ENCODE results near the gene SPIN1. TPM values are rescaled to one million over a fixed set of nuclear protein-coding genes. Genes with fewer than 3 reads are reported as not detected.

Gene SPIN1
- total RNA-seq, 4 donors from 2014 or later = 23.5 to 56.5 (median 38.4) TPM

GRCh38 chr9:88364706-88365105 lies 23.5 kb upstream of the SPIN1 start:
- no peaks in the 10 kb centered on the region for H3K4me1 ChIP-seq
- H3K36me3 ChIP-seq = no peaks in the 10 kb centered on the region
- peaks cover 0 to 11% (median 8%) of the 10 kb centered on the region in 3 donors for H3K9me3 ChIP-seq
- no peak overlapping the region for H3K4me3 ChIP-seq
- no peak for DNase-seq
- H3K27ac ChIP-seq = no peak overlapping the region
- intact Hi-C loops (cut with DNase I) = no loop called here
- TF ChIP-seq POLR2A (IDR thresholded peaks at IDR 0.05) (no peak), CTCF (IDR thresholded peaks at IDR 0.05) (no peak)
- 83 to 91% methylated on average over 2 of the region's 2 CpGs for WGBS, 2 donors
- peaks cover 0 to 18% (median 0%) of the 10 kb centered on the region in 4 donors for H3K27me3 ChIP-seq

GRCh38 chr9:88370346-88370745 lies 17.9 kb upstream of the SPIN1 start:
- Histone ChIP-seq H3K9me3 (peaks cover 0 to 11% (median 8%) of the 10 kb centered on the region in 3 donors), H3K4me3 (no peak overlapping the region), H3K36me3 (no peaks in the 10 kb centered on the region), H3K4me1 (no peaks in the 10 kb centered on the region), H3K27ac (no peak overlapping the region), H3K27me3 (peaks cover 0 to 4% (median 0%) of the 10 kb centered on the region in 4 donors)
- no peak for TF ChIP-seq POLR2A (IDR thresholded peaks at IDR 0.05)
- DNase-seq = no peak
- intact Hi-C loops (cut with DNase I) = no loop called here

DNA sequence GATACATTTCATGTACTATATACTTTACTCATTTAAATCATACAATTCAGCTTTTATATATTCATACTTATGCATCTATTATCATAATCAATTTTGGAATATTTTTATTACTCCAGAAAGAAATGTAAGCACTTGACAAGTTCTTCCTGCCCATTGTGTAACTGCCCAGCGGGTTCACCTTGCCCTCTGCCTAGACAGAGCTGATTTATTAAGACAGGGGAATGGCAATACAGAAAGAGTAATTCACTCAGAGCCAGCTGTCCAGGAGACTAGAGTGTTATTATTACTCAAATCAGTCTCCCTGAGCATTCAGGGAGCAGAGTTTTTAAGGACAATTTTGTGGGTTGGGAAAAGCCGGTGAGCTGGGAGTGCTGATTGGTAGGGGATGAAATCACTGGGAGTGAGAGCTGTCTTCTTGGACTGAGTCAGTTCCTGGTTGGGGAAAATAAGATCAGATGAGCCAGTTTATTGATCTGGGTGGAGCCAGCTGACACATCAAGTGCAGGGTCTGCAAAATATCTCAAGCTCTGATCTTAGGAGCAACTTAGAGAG lies 16.1 kb upstream of the SPIN1 start:
- WGBS, 2 donors = 67 to 78% methylated on average over 2 of the region's 2 CpGs
- Histone ChIP-seq H3K27ac (no peak overlapping the region), H3K9me3 (peaks cover 0 to 18% (median 15%) of the 10 kb centered on the region in 3 donors), H3K36me3 (no peaks in the 10 kb centered on the region), H3K27me3 (peaks cover 0 to 4% (median 0%) of the 10 kb centered on the region in 4 donors), H3K4me3 (no peak overlapping the region), H3K4me1 (no peaks in the 10 kb centered on the region)
- intact Hi-C loops (cut with DNase I) = no loop called here
- TF ChIP-seq POLR2A (IDR thresholded peaks at IDR 0.05) (no peak), CTCF (IDR thresholded peaks at IDR 0.05) (no peak)
- no peak for DNase-seq

- TF ChIP-seq CTCF (IDR thresholded peaks at IDR 0.05) = no peak
- no peak for TF ChIP-seq POLR2A (IDR thresholded peaks at IDR 0.05)
- H3K4me1 ChIP-seq = no peaks in the 10 kb centered on the region
- no peak for DNase-seq
- WGBS, 2 donors = 71 to 76% methylated on average over 5 of the region's 5 CpGs
- H3K36me3 ChIP-seq = no peaks in the 10 kb centered on the region
- intact Hi-C loops (cut with DNase I) = no loop called here
- peaks cover 0 to 18% (median 16%) of the 10 kb centered on the region in 3 donors for H3K9me3 ChIP-seq
- H3K27me3 ChIP-seq = peaks cover 0 to 4% (median 0%) of the 10 kb centered on the region in 4 donors
- H3K4me3 ChIP-seq = no peak overlapping the region
- no peak overlapping the region for H3K27ac ChIP-seq
Observed at GRCh38 chr9:88373045-88373444, 15.2 kb upstream of the SPIN1 start.

DNA sequence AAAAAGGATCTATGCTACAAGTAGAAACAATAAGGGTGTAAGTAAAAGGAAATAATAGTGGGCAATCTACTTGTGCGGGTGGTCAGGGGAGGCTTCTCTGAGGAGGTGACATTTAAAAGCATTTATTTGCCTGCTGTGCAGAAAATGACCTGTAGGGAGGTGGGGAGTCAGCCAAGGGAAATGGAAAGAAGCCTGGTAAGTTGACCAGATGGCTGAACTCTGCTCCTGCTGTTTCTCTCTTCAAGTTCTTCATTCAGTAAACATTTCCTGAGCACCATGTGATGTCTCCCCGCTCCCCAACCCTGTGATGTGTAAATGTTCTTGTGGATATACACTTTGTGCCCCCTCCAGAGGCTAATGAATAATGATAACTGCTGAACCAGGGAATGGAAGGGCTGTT lies 9.9 kb upstream of the SPIN1 start:
- H3K4me1 ChIP-seq = peaks cover 0 to 5% (median 0%) of the 10 kb centered on the region in 3 donors
- H3K27me3 ChIP-seq = no peaks in the 10 kb centered on the region
- no peak for DNase-seq
- TF ChIP-seq CTCF (IDR thresholded peaks at IDR 0.05) (no peak), POLR2A (IDR thresholded peaks at IDR 0.05) (no peak)
- intact Hi-C loops (cut with DNase I) = no loop called here
- H3K27ac ChIP-seq = no peak overlapping the region
- peaks cover 0 to 12% (median 11%) of the 10 kb centered on the region in 3 donors for H3K9me3 ChIP-seq
- H3K36me3 ChIP-seq = no peaks in the 10 kb centered on the region
- WGBS, 2 donors = 52 to 64% methylated on average over 2 of the region's 2 CpGs
- H3K4me3 ChIP-seq = no peak overlapping the region

DNA sequence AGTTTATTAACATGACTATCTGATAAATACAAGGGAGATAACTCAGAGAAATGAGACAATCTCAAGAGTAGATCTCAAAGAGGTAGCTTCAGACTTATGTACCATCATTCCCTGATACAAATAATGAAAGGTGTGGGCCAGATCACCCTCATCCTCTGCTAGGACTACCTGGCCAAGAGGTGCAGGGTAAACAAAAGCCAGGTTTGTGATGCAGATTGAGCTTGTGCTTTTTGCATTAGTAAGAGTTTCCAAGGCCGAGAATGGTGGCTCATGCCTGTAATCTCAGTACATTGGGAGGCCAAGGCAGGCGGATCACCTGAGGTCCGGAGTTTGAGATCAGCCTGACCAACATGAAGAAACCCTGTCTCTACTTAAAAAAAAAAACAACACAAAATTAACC lies 8.9 kb upstream of the SPIN1 start:
- Histone ChIP-seq H3K27ac (no peak overlapping the region), H3K27me3 (no peaks in the 10 kb centered on the region), H3K36me3 (no peaks in the 10 kb centered on the region), H3K9me3 (peaks cover 0 to 12% (median 11%) of the 10 kb centered on the region in 3 donors), H3K4me3 (no peak overlapping the region), H3K4me1 (peaks cover 0 to 5% (median 0%) of the 10 kb centered on the region in 3 donors)
- DNase-seq = no peak
- intact Hi-C loops (cut with DNase I) = no loop called here
- TF ChIP-seq CTCF (IDR thresholded peaks at IDR 0.05) = no peak
- TF ChIP-seq POLR2A (IDR thresholded peaks at IDR 0.05) = no peak
- WGBS, 2 donors = 81 to 100% methylated on average over 3 of the region's 3 CpGs
